22Rv1 (cell line): ENCODE data around the gene COX6B1.

ENCODE experiments used
- CTCF ChIP-seq: fragments of 450-650 bp; IDR thresholded peaks from 2 replicates; pipeline ENCODE4 v1.5.1; 2017; ENCODE audit warnings: mild to moderate bottlenecking
- ZFX ChIP-seq: fragments of 450-650 bp; IDR thresholded peaks from 2 replicates; pipeline ENCODE4 v1.6.1; 2017; ENCODE audit warnings: antibody characterized with exemption, borderline replicate concordance

GRCh38 chr19:35656700-35657099 is 8.6 kb downstream of the COX6B1 start:
- no peak for TF ChIP-seq CTCF
- no peak for TF ChIP-seq ZFX
